GM18870 (cell line): ENCODE results near the gene NBEA.
"Not testable (repeated sequence)": the region's sequence is repeated elsewhere in the genome, so short reads cannot be mapped to it uniquely, and the experiment has no call there.

Source experiments
- ATAC-seq: cut with Tn5 transposase; IDR thresholded peaks from one replicate; pipeline ENCODE4 v1.9.1; 2021; ENCODE audit warnings: moderate library complexity; ENCODE audit not compliant: unreplicated experiment

Gene NBEA

GRCh38 chr13:35378939-35379338 lies 436.9 kb downstream of the NBEA start:
- no peak for ATAC-seq

DNA sequence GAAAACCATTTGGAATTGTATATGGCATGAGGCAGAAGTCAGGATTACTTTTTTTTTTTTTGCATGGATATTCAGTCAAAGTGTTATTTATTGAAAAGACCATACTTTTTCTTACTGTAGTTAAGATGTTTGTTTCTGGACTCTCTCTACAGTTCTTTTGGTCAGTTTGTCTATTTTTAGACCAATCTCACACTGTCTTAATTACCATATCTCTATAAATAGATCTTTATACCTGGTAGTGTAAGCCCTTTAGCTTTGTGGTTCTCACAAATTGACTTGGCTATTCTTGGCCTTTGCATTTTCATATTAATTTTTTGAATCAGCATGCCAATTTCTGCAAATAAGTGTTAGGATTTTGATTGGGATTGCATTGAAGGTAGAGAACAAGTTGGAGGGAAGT lies 437.6 kb downstream of the NBEA start:
- no peak for ATAC-seq

GRCh38 chr13:35387682-35388250 lies 445.7 kb downstream of the NBEA start:
- ATAC-seq, result no peak

DNA sequence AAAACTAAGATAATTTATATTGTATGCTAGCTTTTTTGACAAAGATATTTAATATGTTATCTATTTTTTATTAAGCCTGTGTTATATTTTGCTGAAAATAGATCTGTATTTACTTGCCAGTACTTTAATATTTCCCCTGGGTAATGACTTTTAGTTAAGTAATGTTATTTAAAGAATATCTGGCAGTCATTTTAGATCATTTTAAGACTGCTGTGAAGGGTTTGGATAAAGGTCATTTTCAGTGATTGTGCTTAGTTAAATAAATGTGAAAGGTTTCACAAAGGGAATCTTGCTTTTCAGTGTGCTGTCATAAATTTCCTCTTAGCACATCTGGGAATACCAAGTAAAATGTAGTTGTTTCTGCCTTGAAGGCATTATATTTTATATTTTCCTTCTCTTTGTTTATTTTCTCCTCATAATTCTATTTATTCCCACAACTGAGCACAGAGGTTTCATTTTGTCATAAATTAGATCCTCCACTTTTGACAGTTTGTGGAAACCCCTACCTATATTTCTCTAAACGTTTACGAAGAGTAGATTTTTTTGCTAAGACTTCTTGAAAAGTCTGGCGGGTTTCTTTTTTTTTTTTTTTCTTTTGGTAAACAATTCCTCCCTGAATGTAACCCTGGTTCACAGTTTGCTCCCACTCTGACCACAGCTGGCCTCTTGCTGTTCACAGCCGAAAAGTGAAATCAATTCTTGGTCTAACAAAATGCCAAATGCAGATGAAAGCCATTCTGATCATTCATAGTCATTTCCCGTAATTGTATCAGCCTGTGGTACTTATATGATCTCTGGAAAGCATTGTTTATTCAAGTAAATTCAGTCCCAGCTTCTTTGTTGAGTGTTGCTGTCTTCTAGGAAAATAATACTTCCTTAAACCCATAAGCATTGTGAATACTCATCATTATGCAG lies 446.6 kb downstream of the NBEA start:
- no peak for ATAC-seq

GRCh38 chr13:35389535-35389934 lies 447.5 kb downstream of the NBEA start:
- no peak for ATAC-seq

GRCh38 chr13:35392768-35393167 lies 450.7 kb downstream of the NBEA start:
- no peak for ATAC-seq

DNA sequence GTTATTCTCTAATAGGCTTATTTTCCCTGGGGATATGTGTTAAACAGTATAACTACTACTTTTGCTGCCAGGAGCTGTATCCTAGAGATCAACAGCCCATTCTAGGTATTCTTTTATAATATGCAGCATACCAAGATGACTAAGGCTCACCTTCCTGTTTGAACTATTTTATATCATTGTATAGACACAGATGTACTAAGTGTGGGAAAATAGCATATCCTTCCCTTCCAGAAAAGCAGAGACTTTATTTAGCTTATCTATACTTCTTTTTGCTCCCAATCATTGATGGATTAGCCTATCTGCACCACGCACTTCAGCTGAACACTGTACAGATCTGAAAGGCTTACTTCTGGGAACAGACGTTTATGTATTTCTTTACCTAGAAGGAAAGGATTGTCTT lies 451.8 kb downstream of the NBEA start:
- no peak for ATAC-seq

- not testable (repeated sequence) for ATAC-seq
Measured at GRCh38 chr13:35408285-35408684, 466.2 kb downstream of the NBEA start.

DNA sequence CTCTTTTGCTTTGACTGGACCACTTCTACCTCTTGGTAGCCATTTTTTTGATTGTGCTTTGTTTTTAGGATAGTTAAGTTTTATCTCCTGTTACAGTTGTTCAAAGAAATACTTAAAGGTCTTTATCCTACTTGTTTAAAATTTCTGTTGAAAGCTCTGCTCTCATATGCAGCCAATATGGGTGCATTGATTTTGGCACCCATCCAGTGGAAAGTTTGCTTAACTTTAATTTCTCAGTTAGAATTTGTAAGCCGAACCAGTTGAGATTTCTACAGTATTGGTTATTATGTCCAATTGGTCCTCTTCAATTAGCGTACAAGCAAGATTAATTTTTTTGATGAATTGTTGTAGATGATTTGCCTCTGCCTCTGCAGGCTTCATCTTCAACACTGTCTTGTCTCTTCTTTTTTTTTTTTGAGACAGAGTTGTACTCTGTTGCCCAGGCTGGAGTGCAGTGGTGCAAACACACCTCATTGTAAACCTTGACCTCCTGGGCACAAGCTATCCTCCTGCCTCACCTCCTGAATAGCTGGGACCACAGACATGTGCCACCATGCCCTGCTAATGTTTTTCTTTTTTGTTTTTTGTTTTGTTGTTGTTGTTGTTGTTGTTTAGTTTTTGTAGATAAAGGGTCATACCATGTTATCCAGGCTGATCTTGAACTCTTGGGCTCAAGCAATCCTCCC lies 469.1 kb downstream of the NBEA start:
- ATAC-seq, result no peak

GRCh38 chr13:35448465-35448864 lies 506.4 kb downstream of the NBEA start:
- no peak for ATAC-seq

- ATAC-seq, result no peak
Measured at GRCh38 chr13:35449821-35450220, 507.8 kb downstream of the NBEA start.

DNA sequence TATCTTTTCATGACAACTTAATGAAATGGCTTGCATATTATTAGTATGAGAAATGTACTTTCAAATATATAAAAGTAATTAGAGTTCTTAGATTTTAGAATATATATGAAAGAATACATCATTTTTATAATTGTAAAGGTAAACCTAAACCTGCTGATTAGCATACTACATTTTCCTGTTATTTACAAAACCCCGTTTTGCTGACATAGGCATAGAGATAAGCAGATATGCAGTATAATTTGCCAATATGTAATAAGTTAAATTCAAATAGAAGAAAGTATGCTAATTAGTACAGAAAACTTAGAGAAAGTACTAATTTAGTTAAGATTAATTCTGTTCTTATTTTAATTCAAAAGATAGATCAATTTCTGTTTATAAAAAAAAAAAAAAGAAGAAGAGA lies 513.0 kb downstream of the NBEA start:
- ATAC-seq, result no peak

DNA sequence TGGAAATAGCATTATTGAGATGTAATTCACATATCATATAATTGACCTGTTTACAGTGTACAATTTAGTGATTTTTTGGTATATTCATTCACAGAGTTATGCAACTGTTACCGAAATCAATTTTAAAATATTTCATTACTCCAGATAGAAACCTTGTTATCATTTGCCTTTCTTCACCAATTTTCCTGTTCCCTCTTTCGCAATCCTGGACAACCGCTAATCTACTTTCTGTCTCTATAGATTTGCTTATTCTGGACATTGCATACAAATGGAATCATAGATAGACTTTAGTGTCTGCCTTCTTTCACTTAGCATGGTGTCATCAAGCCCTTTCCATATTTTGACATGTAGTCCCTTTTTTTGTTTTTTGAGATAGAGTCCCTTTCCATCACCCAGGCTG lies 515.2 kb downstream of the NBEA start:
- ATAC-seq, result no peak

GRCh38 chr13:35460061-35460460 lies 518.0 kb downstream of the NBEA start:
- no peak for ATAC-seq

DNA sequence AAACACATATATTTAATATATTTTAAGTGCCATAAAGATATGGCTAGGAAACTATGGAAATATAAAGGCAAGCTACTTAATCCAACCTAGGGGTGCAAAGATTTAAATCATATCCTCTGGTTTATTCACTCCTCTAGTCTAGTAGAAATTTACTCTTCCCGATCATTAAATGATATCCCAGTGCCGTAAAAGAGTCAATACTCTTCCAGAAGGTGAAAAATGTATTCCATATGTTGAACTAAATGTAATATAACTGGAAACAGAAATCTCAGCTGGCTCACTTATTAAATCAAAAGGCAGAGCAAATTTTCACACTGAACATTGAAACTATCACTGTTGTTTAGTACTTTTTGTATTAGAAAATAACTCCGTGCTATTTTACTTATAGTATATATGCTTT lies 523.3 kb downstream of the NBEA start:
- ATAC-seq, result no peak

DNA sequence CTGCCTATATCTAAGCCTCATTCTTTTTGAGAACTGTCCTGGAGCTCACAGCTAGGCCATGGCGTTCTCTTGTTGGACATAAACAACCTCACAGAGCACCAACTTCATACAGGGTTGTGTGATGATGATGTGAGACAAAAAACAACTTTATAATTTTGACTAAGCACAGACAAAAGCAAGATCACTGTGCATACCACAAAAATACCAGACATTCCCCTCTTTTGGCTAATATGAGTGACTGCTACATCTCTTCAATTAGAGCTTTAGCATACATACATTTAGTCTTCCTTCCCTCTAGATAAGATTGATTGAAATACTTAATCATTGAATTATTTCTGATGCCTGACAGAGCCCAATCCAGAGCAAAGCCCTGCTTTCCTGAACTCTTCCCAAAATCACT lies 526.1 kb downstream of the NBEA start:
- no peak for ATAC-seq

GRCh38 chr13:35469806-35470525 lies 527.9 kb downstream of the NBEA start:
- no peak for ATAC-seq

GRCh38 chr13:35470671-35471661 lies 528.9 kb downstream of the NBEA start:
- no peak for ATAC-seq

DNA sequence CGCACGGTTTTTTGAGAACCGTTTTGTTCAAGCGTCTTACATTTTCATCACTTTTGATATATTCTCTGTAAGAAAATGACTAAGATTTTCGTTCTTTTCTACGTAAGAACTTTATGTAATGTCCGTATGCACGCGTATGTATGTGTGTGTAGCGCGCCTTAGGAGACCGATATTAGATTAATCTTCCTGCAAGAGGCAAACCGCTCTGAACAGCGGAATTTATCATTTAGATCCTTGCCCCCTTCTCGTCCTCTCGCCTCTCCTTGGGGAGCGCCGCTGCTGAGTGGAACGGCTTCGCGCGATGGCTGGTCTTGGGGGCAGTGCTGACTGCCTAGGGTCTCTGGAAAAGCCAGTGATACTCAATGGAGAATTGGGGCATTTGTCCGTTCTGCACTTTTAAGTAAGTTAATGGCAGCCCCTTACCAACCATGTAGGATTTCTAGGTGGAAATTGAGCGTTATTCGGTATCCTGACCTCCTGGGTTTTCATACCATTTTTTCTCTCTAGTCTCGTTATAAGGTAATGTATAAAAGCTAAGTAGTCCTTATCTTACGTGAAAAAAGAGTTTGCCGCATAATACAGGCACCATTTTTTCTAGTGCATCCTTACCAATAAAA lies 529.7 kb downstream of the NBEA start:
- no peak for ATAC-seq
